Chondrocyte (in vitro differentiated cells): ENCODE results near the gene RNF180. TPM values are rescaled to one million over a fixed set of nuclear protein-coding genes. Genes with fewer than 3 reads are reported as not detected.

ENCODE experiments used
- DNase-seq: peaks from one replicate; pipeline ENCODE4 v3.0.0; 2021; ENCODE audit warnings: mixed read lengths, low spot score
- H3K27ac Mint-ChIP-seq: one replicate; pipeline ENCODE4 v1.8.0; 2021; ENCODE audit warnings: mild to moderate bottlenecking, moderate library complexity, mixed read lengths; ENCODE audit not compliant: unreplicated experiment
- H3K27me3 Mint-ChIP-seq: 2 replicates; pipeline ENCODE4 v1.8.0; 2021; ENCODE audit warnings: low read depth, mixed read lengths
- H3K36me3 Mint-ChIP-seq: 2 replicates; pipeline ENCODE4 v1.8.0; 2021; ENCODE audit warnings: low read depth, mixed read lengths
- H3K4me1 Mint-ChIP-seq: 2 replicates; pipeline ENCODE4 v1.8.0; 2021; ENCODE audit warnings: low read depth, mild to moderate bottlenecking, mixed read lengths
- H3K4me3 Mint-ChIP-seq: one replicate; pipeline ENCODE4 v1.8.0; 2021; ENCODE audit warnings: mild to moderate bottlenecking, moderate library complexity, mixed read lengths; ENCODE audit not compliant: unreplicated experiment
- H3K9me3 Mint-ChIP-seq: 2 replicates; pipeline ENCODE4 v1.8.0; 2021; ENCODE audit warnings: low read depth, mixed read lengths
- total RNA-seq: library from RNA; stranded (reverse); gene quantifications from 3 replicates; pipeline ENCODE4 v1.2.1, GENCODE V29; 2021
- TF ChIP-seq, protein P1 (sequence below): fragments of 200-600 bp; sonication (generic); IDR thresholded peaks from 2 replicates; pipeline ENCODE4 v1.5.0; 2021; ENCODE audit warnings: antibody characterized with exemption, mild to moderate bottlenecking, moderate library complexity

Gene RNF180
- total RNA-seq, 1 donor from 2014 or later: 5.8 TPM

DNA sequence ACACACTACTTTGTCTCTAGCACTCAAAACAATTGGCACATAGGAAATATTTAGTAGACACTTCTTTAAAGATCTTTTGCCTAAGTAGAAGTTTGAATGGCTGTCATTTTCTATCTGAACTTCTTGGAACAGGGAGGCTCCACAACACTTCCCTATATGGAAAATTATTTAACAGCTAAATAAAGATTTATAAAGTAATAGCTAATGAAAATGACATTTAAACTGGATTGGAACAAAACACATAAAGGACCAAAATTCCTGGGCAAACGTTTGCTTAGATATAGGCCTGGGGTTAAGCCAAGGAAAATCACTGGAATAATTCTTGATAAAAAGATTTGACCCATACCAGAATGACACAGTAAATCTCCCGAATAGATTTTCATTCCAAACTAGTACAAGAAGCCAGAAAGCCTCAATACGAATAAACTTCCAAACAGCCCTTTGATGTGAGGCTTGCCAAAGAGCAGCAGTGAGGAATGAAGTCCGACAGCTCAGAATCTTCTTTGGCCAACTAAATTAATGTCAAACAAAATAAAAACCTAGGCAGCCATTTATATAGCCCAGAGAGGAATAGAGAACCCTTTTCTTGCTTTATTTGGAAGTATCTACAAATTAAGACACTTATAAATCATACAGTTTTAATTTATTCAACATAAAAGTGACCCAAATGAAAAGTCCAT, 20.3 kb upstream of the RNF180 start:
- no peak overlapping the region for H3K4me3 Mint-ChIP-seq
- H3K4me1 Mint-ChIP-seq: peaks cover 5% of the 10 kb centered on the region
- TF ChIP-seq, protein P1, sequence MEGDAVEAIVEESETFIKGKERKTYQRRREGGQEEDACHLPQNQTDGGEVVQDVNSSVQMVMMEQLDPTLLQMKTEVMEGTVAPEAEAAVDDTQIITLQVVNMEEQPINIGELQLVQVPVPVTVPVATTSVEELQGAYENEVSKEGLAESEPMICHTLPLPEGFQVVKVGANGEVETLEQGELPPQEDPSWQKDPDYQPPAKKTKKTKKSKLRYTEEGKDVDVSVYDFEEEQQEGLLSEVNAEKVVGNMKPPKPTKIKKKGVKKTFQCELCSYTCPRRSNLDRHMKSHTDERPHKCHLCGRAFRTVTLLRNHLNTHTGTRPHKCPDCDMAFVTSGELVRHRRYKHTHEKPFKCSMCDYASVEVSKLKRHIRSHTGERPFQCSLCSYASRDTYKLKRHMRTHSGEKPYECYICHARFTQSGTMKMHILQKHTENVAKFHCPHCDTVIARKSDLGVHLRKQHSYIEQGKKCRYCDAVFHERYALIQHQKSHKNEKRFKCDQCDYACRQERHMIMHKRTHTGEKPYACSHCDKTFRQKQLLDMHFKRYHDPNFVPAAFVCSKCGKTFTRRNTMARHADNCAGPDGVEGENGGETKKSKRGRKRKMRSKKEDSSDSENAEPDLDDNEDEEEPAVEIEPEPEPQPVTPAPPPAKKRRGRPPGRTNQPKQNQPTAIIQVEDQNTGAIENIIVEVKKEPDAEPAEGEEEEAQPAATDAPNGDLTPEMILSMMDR: no peak
- peaks cover 22% of the 10 kb centered on the region for H3K27me3 Mint-ChIP-seq
- no peak overlapping the region for H3K27ac Mint-ChIP-seq
- H3K9me3 Mint-ChIP-seq: no peaks in the 10 kb centered on the region
- DNase-seq: no peak
- no peaks in the 10 kb centered on the region for H3K36me3 Mint-ChIP-seq

DNA sequence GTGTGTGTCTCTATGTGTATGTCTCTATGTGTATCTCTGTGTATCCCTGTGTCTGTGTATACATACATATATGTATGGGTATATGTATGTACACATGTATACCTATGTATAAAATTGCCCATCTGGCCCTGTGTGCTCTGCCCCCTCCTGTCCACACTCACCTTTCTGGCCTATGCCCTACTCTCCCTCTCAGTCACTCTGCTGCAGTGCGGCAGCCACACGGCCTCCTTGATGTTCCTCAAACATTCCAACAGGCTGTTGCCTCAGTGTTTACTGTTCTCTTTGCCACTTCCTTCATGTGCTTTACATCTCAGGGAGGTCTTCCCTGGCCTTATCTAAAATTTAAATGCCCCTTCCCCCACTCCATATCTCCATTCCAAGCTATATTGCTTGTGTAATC, 18.3 kb upstream of the RNF180 start:
- peaks cover 16% of the 10 kb centered on the region for H3K27me3 Mint-ChIP-seq

DNA sequence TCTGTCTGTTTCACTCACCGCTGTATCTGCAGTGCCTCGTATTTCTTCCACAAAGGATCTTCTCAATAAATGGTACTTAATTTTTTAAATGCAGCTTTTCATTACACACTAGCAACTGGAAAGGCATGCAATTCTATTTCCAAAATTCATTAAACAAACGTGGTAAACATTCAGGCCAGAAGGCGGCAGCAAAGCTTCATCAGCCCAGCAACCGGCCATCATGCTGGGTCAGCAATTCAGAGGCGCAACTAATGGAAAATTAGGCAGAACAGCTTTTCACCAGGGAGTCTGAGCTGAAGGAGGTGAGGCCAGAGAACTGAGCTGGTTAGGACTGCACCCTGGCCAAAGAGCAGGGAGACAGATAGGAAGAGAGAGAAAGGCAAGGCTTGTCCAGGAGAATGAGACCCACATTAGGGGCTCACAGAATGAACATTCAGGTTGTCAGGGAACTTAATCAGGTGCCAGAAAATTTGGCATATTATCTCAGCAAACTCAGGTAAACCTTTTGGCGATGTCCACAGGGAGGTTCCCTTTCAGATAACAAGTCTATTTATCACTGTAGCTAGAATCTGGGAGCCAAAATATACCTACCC, 17.7 kb upstream of the RNF180 start:
- DNase-seq: no peak
- H3K9me3 Mint-ChIP-seq: no peaks in the 10 kb centered on the region
- H3K27me3 Mint-ChIP-seq: peaks cover 20% of the 10 kb centered on the region

More for the DNA sequence above, 18.3 kb upstream of the RNF180 start:
- DNase-seq: no peak
- TF ChIP-seq, protein P1: no peak
- no peak overlapping the region for H3K27ac Mint-ChIP-seq
- H3K4me3 Mint-ChIP-seq: no peak overlapping the region
- no peaks in the 10 kb centered on the region for H3K36me3 Mint-ChIP-seq
- no peaks in the 10 kb centered on the region for H3K9me3 Mint-ChIP-seq
- peaks cover 5% of the 10 kb centered on the region for H3K4me1 Mint-ChIP-seq

DNA sequence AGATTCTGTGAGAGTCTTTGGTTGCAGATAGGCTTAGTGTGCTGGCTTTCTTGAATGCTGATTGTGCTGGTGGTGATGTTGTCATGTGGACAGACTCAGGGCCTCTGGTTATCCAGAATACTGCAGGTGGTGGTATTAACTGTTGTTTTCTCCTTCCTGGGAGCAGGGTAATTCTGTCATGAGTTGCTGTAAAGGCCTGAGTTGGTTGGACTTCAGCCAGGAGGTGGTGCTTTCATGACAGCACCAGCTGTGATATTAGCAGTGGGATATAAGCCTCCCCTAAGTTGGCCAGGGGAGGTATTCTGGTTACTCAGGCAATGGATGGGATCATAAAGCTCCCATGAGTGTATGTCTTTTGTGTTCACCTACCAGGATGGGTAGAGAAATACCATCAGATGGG, 16.4 kb upstream of the RNF180 start:
- H3K4me3 Mint-ChIP-seq: no peak overlapping the region
- TF ChIP-seq, protein P1: no peak
- H3K27ac Mint-ChIP-seq: no peak overlapping the region
- H3K27me3 Mint-ChIP-seq: peaks cover 27% of the 10 kb centered on the region
- peaks cover 6% of the 10 kb centered on the region for H3K9me3 Mint-ChIP-seq
- no peak for DNase-seq
- H3K4me1 Mint-ChIP-seq: peaks cover 5% of the 10 kb centered on the region
- no peaks in the 10 kb centered on the region for H3K36me3 Mint-ChIP-seq

More for the DNA sequence above, 17.7 kb upstream of the RNF180 start:
- Mint-ChIP-seq H3K4me3 (no peak overlapping the region), H3K4me1 (peaks cover 5% of the 10 kb centered on the region), H3K27ac (no peak overlapping the region), H3K36me3 (no peaks in the 10 kb centered on the region)
- TF ChIP-seq, protein P1: peak; percentile 92

DNA sequence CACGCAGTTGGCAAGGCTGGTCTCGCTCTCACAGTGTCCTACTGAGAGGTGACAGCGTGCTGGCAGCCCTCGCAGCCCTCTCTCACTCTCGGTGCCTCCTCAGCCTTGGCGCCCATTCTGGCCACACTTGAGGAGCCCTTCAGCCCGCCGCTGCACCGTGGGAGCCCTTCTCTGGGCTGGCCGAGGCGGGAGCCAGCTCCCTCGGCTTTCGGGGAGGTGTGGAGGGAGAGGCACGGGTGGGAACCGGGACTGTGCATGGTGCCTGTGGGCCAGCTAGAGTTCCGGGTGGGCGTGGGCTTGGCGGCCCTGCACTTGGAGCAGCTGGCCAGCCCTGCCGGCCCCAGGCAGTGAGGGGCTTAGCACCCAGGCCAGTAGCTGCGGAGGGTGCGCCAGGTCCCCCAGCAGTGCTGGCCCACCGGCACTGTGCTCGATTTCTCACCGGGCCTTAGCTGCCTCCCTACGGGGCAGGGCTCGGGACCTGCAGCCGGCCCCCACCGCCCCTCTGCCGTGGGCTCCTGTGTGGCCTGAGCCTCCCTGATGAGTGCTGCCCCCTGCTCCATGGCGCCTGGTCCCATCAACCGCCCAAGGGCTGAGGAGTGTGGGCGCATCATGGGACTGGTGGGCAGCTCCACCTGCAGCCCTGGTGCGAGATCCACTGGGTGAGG, 15.7 kb upstream of the RNF180 start:
- no peak overlapping the region for H3K4me3 Mint-ChIP-seq
- peaks cover 6% of the 10 kb centered on the region for H3K9me3 Mint-ChIP-seq
- TF ChIP-seq, protein P1: no peak
- no peak for DNase-seq
- H3K4me1 Mint-ChIP-seq: no peaks in the 10 kb centered on the region
- no peaks in the 10 kb centered on the region for H3K36me3 Mint-ChIP-seq
- peaks cover 26% of the 10 kb centered on the region for H3K27me3 Mint-ChIP-seq
- no peak overlapping the region for H3K27ac Mint-ChIP-seq
